Caco-2 (cell line): ENCODE measurements around the gene CLEC2A. TPM values are rescaled to one million over a fixed set of nuclear protein-coding genes. Genes with fewer than 3 reads are reported as not detected.

Experiments used
- BruUV-seq: library from RNA; stranded (reverse); fragments of 400-500 nt; replicated peaks from 2 replicates; lab custom pipeline; 2021; lab: Mats Ljungman, UMichigan
- CTCF ChIA-PET: fragments of 300-600 bp; sonication (Branson Sonifier 250); formaldehyde crosslinking; loops from one replicate; lab custom pipeline; 2022; ENCODE audit warnings: antibody characterized with exemption; lab: Charles Lee
- POLR2A ChIA-PET: fragments of 300-600 bp; sonication (Branson Sonifier 250); formaldehyde crosslinking; loops from one replicate; lab custom pipeline; 2022; ENCODE audit warnings: antibody characterized with exemption; lab: Charles Lee
- DNase-seq, 2 experiments: peaks; one replicate each; pipeline versions ENCODE4 v3.0.0 to v3.0.0-alpha.2; 2020 to 2022
- H3K27me3 ChIP-seq: replicated peaks from 2 replicates; pipeline ENCODE4 v1.6.0; 2011; ENCODE audit warnings: low read length; ENCODE audit not compliant: control insufficient read depth, insufficient read depth
- H3K36me3 ChIP-seq: 2 replicates; pipeline ENCODE4 v1.5.1; 2011; ENCODE audit warnings: low read length; ENCODE audit not compliant: control insufficient read depth, insufficient read depth
- H3K4me1 ChIP-seq: fragments of 250-450 bp; sonication (Bioruptor Pico); 2 replicates; pipeline ENCODE4 v1.5.1; 2020; ENCODE audit warnings: mild to moderate bottlenecking
- H3K4me3 ChIP-seq: 2 replicates; pipeline ENCODE4 v1.5.1; 2011; ENCODE audit warnings: low read depth, mild to moderate bottlenecking, control low read depth, low read length
- H3K9me3 ChIP-seq: fragments of 250-450 bp; sonication (Bioruptor Pico); 2 replicates; pipeline ENCODE4 v1.5.1; 2020; ENCODE audit warnings: mild to moderate bottlenecking, moderate library complexity
- H3K27ac Mint-ChIP-seq: one replicate; pipeline ENCODE4 v1.8.0; 2022; ENCODE audit warnings: mixed read lengths; ENCODE audit not compliant: unreplicated experiment
- H3K27me3 Mint-ChIP-seq: one replicate; pipeline ENCODE4 v1.8.0; 2022; ENCODE audit warnings: mixed read lengths; ENCODE audit not compliant: insufficient read depth, unreplicated experiment
- H3K36me3 Mint-ChIP-seq: one replicate; pipeline ENCODE4 v1.8.0; 2022; ENCODE audit warnings: mild to moderate bottlenecking, mixed read lengths; ENCODE audit not compliant: insufficient read depth, unreplicated experiment
- H3K4me1 Mint-ChIP-seq: one replicate; pipeline ENCODE4 v1.8.0; 2022; ENCODE audit warnings: low read depth, mixed read lengths; ENCODE audit not compliant: unreplicated experiment
- H3K4me3 Mint-ChIP-seq: one replicate; pipeline ENCODE4 v1.8.0; 2022; ENCODE audit warnings: mild to moderate bottlenecking, moderate library complexity, mixed read lengths; ENCODE audit not compliant: unreplicated experiment
- H3K9me3 Mint-ChIP-seq: one replicate; pipeline ENCODE4 v1.8.0; 2022; ENCODE audit warnings: mixed read lengths; ENCODE audit not compliant: unreplicated experiment
- CTCF ChIP-seq, 2 experiments: fragments of 200-600 bp in 1 of 2; IDR thresholded peaks; 1 replicate in 1 of 2; 2 replicates in 1 of 2; pipeline versions ENCODE4 v1.5.1 to v1.8.0; 2011 to 2022; ENCODE audit warnings: antibody characterized with exemption in 1 of 2, control low read depth in 1 of 2, inconsistent platforms in 1 of 2, low read depth in 1 of 2, low read length in 1 of 2, mild to moderate bottlenecking in 1 of 2, moderate library complexity in 1 of 2; ENCODE audit not compliant: insufficient read depth in 1 of 2, severe bottlenecking in 1 of 2, unreplicated experiment in 1 of 2
- intact Hi-C: fragments of 100-400 bp; cut with micrococcal nuclease; formaldehyde crosslinking; loops from one replicate; pipeline ENCODE4 v1.10.0; 2022; ENCODE audit not compliant: unreplicated experiment
- total RNA-seq: library from RNA; stranded (reverse); gene quantifications from 2 replicates; pipeline ENCODE4 v1.2.3, GENCODE V29; 2022

CLEC2A gene
- total RNA-seq, 1 experiment from 2014 or later = not detected

DNA sequence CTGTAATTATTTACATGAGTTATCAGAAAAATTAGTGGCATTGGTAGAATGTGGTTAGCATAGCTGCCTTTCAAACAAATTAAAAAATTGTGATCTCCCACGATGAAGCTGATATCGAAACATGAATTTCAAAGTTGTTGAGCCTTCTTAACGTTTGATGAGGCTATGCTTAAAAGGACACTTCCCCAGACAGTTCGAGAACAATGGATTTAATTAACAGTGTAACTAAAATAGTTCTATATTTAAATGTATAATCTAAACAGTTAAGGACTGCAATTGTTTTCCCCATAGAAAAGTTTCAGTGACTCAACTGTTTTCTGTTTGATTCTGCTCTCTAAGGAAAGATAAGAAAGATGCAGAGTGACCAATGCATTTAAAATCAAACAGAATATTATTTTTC, 64.6 kb downstream of the CLEC2A start:
- Histone ChIP-seq H3K36me3 (no peaks in the 10 kb centered on the region), H3K9me3 (no peaks in the 10 kb centered on the region), H3K4me3 (no peak overlapping the region), H3K27me3 (no peaks in the 10 kb centered on the region), H3K4me1 (no peaks in the 10 kb centered on the region; the same call in 1 of the 2 replicates)
- no peak for DNase-seq
- no peak overlapping the region for H3K4me3 Mint-ChIP-seq
- no peak overlapping the region for H3K27ac Mint-ChIP-seq
- ChIA-PET CTCF (no interaction called here), POLR2A (no interaction called here)
- no peak for TF ChIP-seq CTCF (IDR thresholded peaks at IDR 0.05; ENCODE audit: insufficient read depth in 1 of 2, low read depth in 1 of 2, low read length in 1 of 2, severe bottlenecking in 1 of 2, unreplicated experiment in 1 of 2)
- BruUV-seq = no TSS peak
- no peaks in the 10 kb centered on the region for H3K9me3 Mint-ChIP-seq
- intact Hi-C loops = no loop called here
- H3K4me1 Mint-ChIP-seq = peaks cover 15% of the 10 kb centered on the region
- H3K27me3 Mint-ChIP-seq = peaks cover 29% of the 10 kb centered on the region
- no peaks in the 10 kb centered on the region for H3K36me3 Mint-ChIP-seq

DNA sequence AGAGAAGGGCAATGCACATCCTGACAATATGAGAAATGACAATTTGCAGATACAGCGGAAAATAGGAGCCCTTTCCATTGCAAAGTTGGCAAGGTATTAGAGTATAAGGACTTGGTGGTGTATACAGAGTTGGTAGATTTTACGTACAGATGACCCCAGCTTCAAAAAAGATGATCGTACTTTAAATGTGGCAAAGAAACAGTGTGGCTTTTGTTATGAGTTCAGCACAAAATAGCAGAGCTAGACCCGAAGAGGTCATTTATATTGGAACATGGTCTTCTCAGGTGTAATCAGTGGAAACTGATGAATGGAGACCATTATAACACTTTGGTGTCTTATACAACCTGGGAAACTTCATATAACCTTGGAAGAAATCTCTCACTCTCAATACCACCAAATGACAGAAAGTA, 65.3 kb downstream of the CLEC2A start:
- DNase-seq = no peak
- ChIA-PET POLR2A (no interaction called here), CTCF (no interaction called here)
- Histone ChIP-seq H3K9me3 (no peaks in the 10 kb centered on the region), H3K4me3 (no peak overlapping the region), H3K27me3 (no peaks in the 10 kb centered on the region), H3K36me3 (no peaks in the 10 kb centered on the region), H3K4me1 (no peaks in the 10 kb centered on the region; the same call in 1 of the 2 replicates)
- no peak overlapping the region for H3K4me3 Mint-ChIP-seq
- BruUV-seq = no TSS peak
- H3K9me3 Mint-ChIP-seq = no peaks in the 10 kb centered on the region
- H3K27ac Mint-ChIP-seq = no peak overlapping the region
- H3K4me1 Mint-ChIP-seq = peaks cover 11% of the 10 kb centered on the region
- no peak for TF ChIP-seq CTCF (IDR thresholded peaks at IDR 0.05; ENCODE audit: insufficient read depth in 1 of 2, low read depth in 1 of 2, low read length in 1 of 2, severe bottlenecking in 1 of 2, unreplicated experiment in 1 of 2)
- H3K27me3 Mint-ChIP-seq = peaks cover 31% of the 10 kb centered on the region
- H3K36me3 Mint-ChIP-seq = no peaks in the 10 kb centered on the region
- intact Hi-C loops = no loop called here

DNA sequence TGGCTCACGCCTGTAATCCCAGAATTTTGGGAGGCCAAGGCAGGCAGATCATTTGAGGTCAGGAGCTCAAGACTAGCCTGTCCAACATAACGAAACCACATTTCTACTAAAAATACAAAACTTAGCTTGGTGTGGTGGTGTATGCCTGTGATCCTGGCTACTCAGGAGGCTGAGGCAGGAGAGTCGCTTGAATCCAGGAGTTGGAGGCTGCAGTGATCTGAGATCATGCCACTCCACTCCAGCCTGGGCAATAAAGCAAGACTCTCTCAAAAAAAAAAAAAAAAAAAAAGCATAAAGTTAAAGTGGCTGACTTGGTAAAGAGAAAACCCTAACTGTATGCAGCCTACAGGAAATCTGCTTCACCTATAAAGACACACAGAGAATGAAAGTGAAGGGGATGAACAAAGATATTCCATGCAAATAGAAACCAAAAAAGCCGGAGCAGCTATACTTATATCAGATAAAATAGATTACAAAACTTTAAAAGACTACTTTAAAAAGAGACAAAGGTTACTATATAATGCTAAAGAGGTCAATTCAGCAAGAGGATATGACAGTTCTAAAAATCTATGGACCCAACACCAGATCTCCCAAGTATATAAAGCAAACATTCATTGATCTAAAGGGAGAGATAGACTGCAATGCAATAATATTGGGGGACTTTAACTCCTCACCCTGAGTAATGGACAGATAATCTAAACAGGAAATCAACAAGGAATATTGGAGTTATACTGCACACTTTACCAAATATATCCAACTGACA, 67.1 kb downstream of the CLEC2A start:
- intact Hi-C loops = no loop called here
- H3K4me3 Mint-ChIP-seq = no peak overlapping the region
- no peaks in the 10 kb centered on the region for H3K36me3 ChIP-seq
- H3K4me1 Mint-ChIP-seq = peaks cover 5% of the 10 kb centered on the region
- H3K9me3 ChIP-seq = no peaks in the 10 kb centered on the region
- CTCF ChIA-PET = no interaction called here
- no peak overlapping the region for H3K4me3 ChIP-seq
- no peaks in the 10 kb centered on the region; the same call in 1 of the 2 replicates for H3K4me1 ChIP-seq
- DNase-seq = no peak
- TF ChIP-seq CTCF (IDR thresholded peaks at IDR 0.05; ENCODE audit: insufficient read depth in 1 of 2, low read depth in 1 of 2, low read length in 1 of 2, severe bottlenecking in 1 of 2, unreplicated experiment in 1 of 2) = no peak
- POLR2A ChIA-PET = no interaction called here
- peaks cover 34% of the 10 kb centered on the region for H3K27me3 Mint-ChIP-seq
- H3K9me3 Mint-ChIP-seq = no peaks in the 10 kb centered on the region
- no peaks in the 10 kb centered on the region for H3K36me3 Mint-ChIP-seq
- H3K27ac Mint-ChIP-seq = no peak overlapping the region
- H3K27me3 ChIP-seq = no peaks in the 10 kb centered on the region
- no TSS peak for BruUV-seq

Other genes with a start within 250 kb of the CLEC2A start
- gene CLECL1, start 199.3 kb downstream of the CLEC2A start, total RNA-seq = not detected in 2 replicates
- not detected in 2 replicates for gene CD69, start 171.5 kb downstream of the CLEC2A start, total RNA-seq
- not detected in 2 replicates for gene KLRF1, start 104.9 kb downstream of the CLEC2A start, total RNA-seq
- not detected in 2 replicates for gene CLEC2B, start 63.0 kb downstream of the CLEC2A start, total RNA-seq
- gene KLRF2, start 50.9 kb downstream of the CLEC2A start, total RNA-seq = not detected in 2 replicates
- not detected in 2 replicates for gene CLEC12A, start 39.0 kb upstream of the CLEC2A start, total RNA-seq
- gene CLEC1B, start 66.8 kb upstream of the CLEC2A start, total RNA-seq = not detected in 2 replicates
- gene CLEC12B, start 78.3 kb upstream of the CLEC2A start, total RNA-seq = not detected in 2 replicates
- not detected in 2 replicates for gene CLEC9A, start 98.3 kb upstream of the CLEC2A start, total RNA-seq
- not detected in 2 replicates for gene CLEC1A, start 166.6 kb upstream of the CLEC2A start, total RNA-seq
- not detected in 2 replicates for gene CLEC7A, start 197.8 kb upstream of the CLEC2A start, total RNA-seq
- gene OLR1, start 239.8 kb upstream of the CLEC2A start, total RNA-seq = 176 and 183 TPM in 2 replicates
- gene TMEM52B, start 246.7 kb upstream of the CLEC2A start, total RNA-seq = 41.8 and 46.0 TPM in 2 replicates